GM21825 (cell line): ENCODE measurements around the gene ILK.

ENCODE experiments used
- ATAC-seq: cut with Tn5 transposase; IDR thresholded peaks from one replicate; pipeline ENCODE4 v1.9.1; 2021; ENCODE audit warnings: mild to moderate bottlenecking, moderate library complexity; ENCODE audit not compliant: unreplicated experiment

ILK gene

GRCh38 chr11:6604790-6605189 is 1.2 kb downstream of the ILK start:
- no peak for ATAC-seq

- peak; percentile 48 for ATAC-seq
Measured at GRCh38 chr11:6606471-6607189, 3.1 kb downstream of the ILK start.

- ATAC-seq = no peak
Measured at GRCh38 chr11:6607190-6607795, 3.7 kb downstream of the ILK start.

GRCh38 chr11:6608011-6608410 is 4.4 kb downstream of the ILK start:
- no peak for ATAC-seq

GRCh38 chr11:6608726-6609501 is 5.3 kb downstream of the ILK start:
- no peak for ATAC-seq

GRCh38 chr11:6609502-6610015 is 6.0 kb downstream of the ILK start:
- no peak for ATAC-seq

GRCh38 chr11:6610591-6610990 is 7.0 kb downstream of the ILK start:
- no peak for ATAC-seq

GRCh38 chr11:6611092-6611962 is 7.8 kb downstream of the ILK start:
- ATAC-seq = no peak

GRCh38 chr11:6611963-6612212 is 8.3 kb downstream of the ILK start:
- ATAC-seq = peak; percentile 10

- peak; percentile 87 for ATAC-seq
Measured at GRCh38 chr11:6612213-6613041, 8.9 kb downstream of the ILK start, which contains the start of gene TAF10. TAF10 (minus strand) TSS chr11:6612216; CDS start chr11:6612189, 27 bp downstream.

GRCh38 chr11:6613496-6613895 is 9.9 kb downstream of the ILK start:
- no peak for ATAC-seq

GRCh38 chr11:6614446-6614845 is 10.9 kb downstream of the ILK start:
- no peak for ATAC-seq

- ATAC-seq = no peak
Measured at GRCh38 chr11:6615046-6615445, 11.5 kb downstream of the ILK start.

GRCh38 chr11:6615882-6616585 is 12.5 kb downstream of the ILK start:
- no peak for ATAC-seq

GRCh38 chr11:6616596-6617250 is 13.1 kb downstream of the ILK start:
- ATAC-seq = no peak

GRCh38 chr11:6617315-6617781 is 13.8 kb downstream of the ILK start:
- ATAC-seq = no peak

- ATAC-seq = peak; percentile 4
Measured at GRCh38 chr11:6618117-6619003, 14.8 kb downstream of the ILK start.
